Measurements from ENCODE around the gene TEAD1.

TEAD1 gene

DNA sequence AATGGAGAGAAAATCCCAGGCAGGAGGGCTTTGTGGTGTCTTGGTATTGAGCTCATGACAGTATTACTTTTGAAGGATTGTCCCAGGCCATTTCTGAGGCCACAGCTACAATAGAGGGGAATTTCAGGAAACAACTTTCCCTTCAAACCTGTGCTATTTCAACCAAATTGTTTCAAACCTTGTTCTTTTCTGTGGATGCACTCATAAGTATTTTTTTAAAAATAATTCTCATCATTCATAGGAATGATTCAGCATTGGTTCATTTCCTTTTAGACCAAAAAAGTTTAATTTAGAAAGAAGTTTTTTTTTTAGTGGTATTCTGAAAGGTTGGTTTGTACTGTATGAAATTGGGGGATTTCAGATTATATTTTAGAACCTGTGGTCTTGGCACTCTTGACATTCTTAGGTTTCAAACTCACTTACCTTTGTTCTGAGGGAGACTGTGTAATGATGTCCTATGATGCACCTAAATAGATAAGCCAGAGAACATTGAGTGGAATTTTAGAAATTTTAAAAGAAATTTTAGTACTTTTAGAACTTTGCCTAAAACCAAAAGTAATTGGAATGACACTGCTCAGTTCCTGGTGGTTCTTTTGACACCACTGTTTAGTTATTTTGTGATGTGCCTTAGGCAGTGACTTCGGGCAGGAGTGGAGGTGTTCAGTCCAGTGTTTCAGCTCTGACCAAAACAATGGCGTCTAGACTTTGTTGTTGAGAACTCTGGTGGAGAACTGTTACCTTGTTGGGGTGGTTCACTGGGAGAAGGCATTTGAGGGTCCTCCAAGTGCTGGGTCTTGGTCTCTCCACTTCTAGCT, 12.2 kb downstream of the TEAD1 start:
- no peak for DNase-seq (ENCODE audit: low read depth in 2 of 3, low spot score in 2 of 3)

DNA sequence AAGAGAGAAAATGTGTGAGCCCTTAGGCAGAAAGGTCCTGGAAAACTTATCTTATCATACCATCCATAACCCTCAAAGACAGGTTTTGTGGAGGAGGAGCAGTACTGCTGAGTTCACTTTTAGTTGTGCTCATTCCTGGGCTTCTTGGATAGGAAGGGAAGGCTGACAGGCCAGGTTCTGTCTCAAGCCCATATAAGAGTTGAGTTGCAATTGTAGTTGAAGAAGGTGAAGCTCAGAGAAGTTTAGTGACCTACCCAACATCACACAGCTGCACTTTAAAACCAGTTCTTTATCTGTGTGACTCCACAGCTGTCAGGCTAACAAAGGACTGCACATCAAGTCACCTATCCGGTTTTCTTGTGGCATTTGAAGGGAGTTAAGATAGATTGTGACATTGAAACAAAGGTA, 13.0 kb downstream of the TEAD1 start:
- no peak for DNase-seq (ENCODE audit: low read depth in 2 of 3, low spot score in 2 of 3)

DNA sequence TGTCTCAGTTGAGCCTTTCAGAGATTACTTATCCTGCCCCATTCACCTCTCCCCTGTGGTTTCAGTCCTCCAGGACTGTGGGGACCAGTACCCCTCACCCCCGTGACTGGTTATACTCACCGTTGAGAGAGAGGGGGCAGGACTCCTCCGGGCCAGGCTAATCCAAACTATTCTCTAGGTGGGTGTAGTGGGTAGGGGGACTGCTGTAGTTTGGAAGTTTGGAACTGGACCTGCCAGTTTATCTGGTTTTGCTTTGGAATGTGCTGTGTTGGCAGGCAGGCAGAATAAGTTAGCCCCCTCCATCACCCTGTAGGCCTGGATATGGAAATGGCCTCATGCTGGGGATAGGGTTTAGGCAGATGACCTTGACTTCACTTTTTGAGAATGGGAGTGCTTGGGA, 13.5 kb downstream of the TEAD1 start:
- no peak for DNase-seq (ENCODE audit: low read depth in 2 of 3, low spot score in 2 of 3)

DNA sequence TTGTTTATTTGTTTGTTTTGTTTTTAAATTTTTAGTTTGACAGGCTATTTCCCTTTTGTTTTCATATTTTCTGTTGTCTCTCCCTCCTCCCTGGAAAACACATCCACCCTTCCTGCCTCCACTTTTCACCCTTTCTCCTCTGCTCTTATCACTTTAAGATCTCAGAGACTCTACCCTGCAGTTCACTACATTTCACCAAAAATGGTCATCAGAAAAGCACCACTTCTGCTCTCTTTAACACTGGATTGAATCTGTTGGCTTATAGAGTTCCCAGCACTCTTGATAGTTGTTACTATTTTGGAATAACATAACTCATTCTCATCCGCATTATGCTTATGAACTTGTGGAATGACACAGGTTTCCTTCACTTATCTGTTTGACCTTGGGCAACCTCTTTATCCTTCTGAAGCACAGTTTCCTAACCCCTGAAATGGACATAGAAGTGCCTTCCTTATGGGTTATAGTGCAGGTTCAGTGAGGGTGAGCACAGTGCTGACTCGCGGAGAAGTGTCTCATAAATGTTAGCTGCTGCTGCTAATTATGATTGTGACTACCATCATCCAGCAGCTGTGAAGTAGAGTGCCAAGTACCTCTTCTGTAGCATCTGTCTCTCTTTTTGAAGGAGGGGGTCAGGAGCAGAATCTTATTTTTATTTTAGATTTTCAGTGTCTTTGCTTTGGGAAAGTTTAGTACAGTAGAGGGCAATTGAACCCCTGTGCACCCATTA, 15.0 kb downstream of the TEAD1 start:
- DNase-seq (ENCODE audit: low read depth in 2 of 3, low spot score in 2 of 3): no peak

DNA sequence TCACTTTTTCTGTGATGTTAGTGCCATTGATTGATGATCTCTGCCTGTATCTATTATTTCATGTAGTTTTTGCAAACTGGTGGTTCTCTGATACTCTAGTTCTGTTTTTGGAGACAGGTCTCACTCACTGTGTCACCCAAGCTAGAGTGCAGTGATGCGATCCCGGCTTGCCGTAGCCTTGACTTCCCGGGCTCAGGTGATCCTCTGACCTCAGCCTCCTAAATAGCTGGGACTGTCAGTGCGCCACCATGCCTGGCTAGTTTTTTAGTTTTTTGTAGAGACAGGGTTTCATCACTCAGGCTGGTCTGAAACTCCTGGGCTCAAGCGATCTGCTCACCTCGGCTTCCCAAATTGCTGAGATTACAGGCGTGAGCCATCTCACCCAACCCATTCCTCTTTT, 16.4 kb downstream of the TEAD1 start:
- no peak for DNase-seq (ENCODE audit: low read depth in 2 of 3, low spot score in 2 of 3)

DNA sequence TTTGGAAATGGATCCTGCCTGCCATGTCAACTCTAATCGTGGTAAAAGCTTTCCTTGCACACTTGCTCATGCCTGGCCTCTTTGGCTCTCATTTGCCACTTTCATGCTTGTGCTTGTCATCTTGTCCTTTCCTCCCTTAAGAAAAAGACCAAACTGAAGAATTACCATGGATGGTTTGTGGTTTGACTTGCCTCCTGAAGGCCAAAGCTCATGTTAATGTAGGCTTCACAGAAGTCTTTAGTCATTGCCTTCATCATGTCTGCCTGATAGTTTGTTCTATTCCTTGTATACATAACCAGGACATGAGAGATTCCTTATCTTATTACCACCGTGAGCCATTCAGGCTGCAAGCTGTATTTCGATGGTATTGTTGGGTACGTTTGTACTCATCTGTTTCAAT, 17.3 kb downstream of the TEAD1 start:
- DNase-seq (ENCODE audit: low read depth in 2 of 3, low spot score in 2 of 3): no peak

DNA sequence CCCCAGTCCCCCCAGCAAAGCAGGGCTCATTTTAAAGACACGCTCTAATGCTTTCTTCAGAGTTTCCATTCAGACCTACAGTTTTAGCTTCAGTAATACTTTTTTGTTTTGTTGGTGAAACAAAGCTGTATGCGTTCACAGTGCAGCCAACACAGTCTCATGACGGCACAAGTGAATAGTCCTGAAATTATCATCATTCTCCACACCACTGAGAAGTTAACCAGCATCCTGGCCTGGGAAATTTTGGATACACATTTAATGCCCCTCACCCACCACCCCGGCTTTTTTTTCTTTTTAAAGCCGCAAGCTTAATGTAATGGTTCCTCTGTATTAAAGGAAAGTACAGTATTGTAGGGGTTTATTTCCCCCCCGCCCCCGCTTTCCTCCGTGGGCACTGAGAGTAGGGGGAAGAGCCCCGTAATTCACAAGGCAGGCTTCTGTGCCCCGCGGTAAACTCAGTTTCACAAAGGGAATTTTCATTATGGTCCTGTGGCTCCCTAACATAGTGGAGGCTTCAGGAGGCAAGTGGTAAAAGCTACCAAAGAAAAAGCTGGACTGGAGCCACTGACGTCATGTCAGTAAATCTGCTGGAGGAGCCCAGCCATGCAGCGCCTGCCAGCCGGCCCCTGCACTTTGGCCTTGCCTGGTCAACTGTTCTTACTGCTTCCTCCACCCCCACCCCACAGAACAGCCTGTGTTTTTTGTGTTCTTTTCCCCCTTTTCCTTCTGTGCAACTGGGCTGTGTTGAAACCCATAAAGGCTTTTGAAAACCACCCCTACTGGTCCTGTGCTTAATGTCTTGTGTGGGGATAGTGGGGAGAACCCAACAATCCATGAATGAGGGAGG, 18.2 kb downstream of the TEAD1 start:
- no peak for DNase-seq (ENCODE audit: low read depth in 2 of 3, low spot score in 2 of 3)

DNA sequence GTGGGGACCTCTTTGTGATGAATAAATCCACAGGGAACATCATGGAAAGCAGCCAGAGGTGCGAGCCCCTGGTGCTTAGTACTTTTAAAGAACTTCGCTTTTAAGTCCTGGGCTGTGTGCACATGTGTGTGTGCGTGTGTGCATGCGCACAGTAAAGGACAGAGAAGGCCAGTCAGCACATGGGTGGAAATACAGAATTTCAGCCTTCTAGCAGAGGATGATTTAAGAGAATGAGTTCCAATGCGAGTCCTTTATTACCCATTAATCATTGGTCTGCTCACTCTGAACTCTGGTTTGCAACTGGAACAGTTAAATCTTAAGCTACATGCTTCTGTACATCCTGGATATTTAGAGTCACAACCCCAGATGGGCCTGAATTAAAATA, 18.9 kb downstream of the TEAD1 start:
- DNase-seq (ENCODE audit: low read depth in 2 of 3, low spot score in 2 of 3): no peak

DNA sequence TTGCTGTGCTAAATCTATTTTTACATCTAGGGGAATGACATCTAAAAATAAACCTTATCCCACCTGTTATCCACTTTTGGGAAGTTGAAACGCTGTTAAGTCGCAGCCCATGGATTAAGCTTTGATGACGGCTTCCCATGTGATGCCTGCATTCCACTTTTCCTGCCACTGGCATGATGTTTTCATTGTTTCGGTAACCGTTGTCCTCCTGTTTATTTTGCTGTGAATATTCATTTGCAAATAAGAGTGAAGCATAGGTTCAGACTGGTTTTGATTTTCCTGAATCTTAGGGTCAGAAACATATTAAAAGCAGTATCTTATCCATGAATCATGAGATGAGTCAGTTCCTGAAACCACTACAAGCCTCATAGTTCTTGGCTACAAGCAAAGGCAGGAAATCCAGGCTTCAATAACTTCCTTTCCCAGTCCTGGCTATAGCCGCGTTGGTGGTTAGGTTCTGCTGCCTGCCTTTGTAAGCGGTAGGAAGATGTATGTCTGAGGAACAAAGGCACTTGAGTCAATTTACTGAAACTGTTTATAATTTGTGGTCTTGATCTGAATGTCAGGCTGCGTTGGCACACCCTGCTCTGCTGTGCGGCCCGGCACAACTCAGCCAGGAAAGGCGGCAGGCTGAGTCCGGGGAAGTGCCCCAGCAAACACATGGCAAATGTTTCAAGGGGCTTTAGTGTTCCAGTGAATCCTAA, 19.4 kb downstream of the TEAD1 start:
- no peak for DNase-seq (ENCODE audit: low read depth in 2 of 3, low spot score in 2 of 3)

DNA sequence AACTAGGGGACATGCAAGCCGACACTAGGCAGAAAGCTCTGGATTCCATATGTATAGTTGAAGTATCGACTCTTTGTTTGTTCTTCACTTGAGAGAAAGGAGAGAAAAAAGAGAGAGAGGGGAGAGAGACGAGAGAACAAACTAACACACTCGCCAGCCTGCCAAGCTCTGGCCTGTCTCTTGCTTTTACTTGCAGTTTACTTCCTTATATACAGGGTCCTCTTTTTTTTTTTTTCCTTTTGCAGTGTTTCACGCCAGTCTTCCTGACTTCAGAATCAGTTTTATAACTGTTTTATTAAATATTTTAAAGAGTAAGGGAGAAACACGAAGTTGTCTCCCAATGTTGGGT, 19.9 kb downstream of the TEAD1 start:
- DNase-seq (ENCODE audit: low read depth in 2 of 3, low spot score in 2 of 3): no peak

DNA sequence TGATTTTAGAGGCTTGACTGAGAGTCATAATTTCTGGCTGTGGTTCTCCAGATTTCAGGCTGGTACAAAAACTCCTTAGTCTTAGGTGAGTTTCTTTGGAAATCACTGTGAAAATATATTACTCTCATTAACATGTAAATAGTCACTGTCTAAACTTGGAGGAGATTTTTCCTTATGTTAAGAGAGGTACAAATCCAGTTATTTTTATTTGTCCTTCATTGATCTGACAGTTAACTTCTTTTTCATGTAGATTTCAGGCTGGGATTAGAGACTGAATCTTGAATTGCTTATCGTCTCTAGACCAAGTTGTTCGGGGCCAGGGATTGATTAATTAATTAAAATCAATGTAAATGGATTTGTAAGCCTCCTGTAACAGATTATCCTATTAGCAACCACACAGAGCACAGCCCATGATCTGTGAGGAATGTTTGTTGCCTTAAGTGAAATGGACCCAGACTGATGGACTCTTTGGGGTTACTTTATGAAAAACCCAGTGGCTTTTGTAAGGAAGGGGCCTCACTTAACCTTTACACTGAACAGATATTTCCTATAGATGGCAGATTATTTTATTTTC, 21.1 kb downstream of the TEAD1 start:
- DNase-seq (ENCODE audit: low read depth in 2 of 3, low spot score in 2 of 3): no peak

DNA sequence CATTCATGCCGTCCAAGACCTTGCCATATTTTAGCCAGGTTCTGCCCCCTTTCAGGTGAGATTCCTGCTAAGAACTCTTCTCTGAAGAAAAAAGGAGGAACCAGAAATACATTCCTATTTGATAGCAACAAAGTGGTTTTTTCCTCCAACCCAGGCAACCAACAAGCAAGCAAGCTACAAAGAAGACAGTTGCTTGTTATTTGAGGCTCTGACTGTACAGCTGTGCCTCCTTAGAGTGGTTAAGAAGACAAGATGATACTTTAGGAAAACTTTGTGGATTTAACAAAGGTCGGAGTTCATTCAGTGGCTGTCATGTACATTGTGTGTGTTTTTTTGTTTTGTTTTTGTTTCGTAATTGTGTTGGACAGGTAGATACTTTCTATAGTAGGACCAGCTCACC, 21.7 kb downstream of the TEAD1 start:
- DNase-seq (ENCODE audit: low read depth in 2 of 3, low spot score in 2 of 3): no peak

DNA sequence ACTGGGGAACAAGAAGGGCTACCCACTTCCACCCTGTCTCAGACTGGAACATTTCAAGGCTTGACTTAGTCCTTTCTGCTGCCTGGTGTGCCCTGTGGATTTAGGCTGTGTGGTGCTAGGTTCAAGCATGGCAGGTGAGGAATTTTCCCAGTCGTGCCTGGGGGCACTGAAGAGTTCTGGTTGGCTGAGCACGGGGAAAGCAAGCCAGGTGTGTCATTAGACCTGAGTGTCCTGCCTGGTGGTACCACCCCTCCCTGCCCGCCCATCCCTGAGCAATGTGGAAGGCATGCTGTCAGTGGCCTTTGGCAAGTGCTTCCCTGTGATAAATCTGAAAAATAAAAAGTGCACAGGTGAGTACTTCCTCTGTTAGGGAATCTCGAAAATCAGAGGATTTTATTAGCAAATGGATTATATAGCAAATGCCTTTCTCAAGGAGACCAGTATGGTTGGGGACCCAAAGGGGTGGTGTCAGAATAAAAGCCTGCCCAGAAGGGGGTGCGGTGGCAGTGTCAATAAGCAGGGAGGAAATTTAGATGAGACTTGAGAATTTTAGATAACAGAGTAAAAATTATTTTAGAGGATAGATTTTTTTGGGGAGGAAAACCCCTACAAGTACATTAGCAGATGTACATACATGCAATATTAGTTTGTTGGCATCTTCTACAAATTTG, 22.8 kb downstream of the TEAD1 start:
- DNase-seq (ENCODE audit: low read depth in 2 of 3, low spot score in 2 of 3): no peak

DNA sequence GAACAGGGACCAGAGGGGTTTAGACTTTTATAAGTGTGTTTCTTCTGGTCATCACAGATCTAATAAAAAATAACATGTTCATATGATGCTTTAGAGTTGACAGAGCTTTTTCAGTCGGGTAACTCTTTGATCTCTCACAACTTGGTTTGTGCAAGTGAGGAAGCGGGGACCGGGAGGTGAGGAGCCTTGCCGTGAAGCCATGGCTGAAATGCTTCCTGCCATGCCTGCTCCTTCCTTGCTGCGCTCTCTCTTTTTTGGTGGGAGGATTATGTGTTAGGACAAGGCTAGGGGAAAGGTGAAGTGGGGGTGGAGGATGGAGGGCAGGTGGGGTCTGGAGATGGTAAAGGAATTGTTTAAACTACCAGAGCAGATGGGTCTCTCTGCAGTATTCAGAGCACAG, 23.8 kb downstream of the TEAD1 start:
- no peak for DNase-seq (ENCODE audit: low read depth in 2 of 3, low spot score in 2 of 3)

DNA sequence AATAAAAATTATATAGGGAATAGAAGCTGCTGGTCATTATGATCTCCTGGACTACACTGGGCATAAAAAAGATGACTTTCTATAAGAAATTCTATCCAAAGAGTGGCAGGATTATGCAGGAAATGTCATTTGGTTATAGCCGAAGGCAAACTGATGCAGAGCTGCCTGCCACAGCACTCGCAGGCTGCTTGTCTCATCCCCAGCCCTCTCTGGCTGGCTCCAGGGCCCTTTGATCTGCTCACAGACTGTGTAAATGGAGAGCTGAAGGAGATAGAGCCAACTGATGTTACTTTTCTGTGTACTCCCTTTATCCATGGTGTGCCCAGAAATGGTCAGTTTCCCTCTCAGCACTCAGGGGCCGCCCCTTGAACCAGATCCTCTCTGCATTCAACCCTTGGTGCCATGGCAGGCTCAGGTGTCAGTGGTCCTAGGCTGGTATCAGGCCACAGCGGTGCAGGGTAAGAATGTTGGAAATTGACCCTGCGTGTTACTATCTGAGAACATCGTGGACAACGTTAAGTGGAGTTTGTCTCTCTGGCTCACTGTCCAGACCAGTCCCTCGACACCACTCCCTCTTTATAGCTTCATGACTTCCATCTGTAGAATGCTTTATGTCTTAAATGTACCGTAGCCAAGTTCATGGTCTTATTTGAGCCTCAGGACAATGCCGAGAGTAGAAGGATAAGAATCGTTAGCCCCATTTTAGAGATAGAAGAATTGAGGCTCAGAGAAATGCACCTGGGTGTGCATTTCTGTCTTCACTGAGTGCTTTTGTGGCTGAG, 27.8 kb downstream of the TEAD1 start:
- no peak for DNase-seq (ENCODE audit: low read depth in 2 of 3, low spot score in 2 of 3)

DNA sequence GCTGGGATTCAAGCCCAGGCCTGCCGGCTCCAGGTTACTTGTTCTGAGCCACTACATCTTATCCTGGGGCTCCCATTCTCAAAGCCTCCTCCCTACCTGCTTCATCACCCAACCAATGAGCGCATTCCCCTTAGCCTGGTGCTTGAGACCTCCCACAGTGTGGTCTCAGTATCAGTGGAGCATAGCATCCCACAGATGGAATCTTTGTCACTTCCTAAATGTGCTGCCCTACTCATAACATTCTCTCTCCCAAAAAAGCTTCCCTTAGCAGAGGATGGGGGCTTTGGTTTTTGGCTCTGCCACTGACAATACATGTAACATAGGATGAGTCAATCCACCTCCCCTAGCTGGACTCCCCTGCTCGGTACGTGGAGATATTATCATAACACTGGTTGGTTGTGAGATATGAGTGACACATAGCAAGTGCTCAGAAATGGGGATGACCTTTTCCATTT, 28.8 kb downstream of the TEAD1 start:
- no peak for DNase-seq (ENCODE audit: low read depth in 2 of 3, low spot score in 2 of 3)

DNA sequence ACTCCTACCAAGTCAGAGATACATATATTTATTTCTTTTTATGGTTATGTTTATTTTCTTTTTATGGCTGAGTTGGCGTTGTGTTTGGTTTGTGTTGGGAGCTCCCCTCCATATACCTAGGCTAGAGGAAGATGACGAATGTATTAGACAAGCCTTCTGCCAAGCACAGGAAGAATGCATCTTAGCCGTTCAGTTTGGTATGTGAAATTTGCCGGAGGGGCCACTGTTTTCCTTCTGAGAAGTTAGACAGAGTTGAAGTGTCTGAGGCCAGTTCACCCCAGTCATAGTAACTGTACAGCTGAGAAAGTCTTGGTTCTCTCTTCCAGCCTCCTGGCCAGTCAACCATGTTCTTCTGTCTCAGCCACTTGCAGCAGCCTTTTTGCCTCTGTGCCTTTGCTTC, 29.8 kb downstream of the TEAD1 start:
- no peak for DNase-seq (ENCODE audit: low read depth in 2 of 3, low spot score in 2 of 3)

DNA sequence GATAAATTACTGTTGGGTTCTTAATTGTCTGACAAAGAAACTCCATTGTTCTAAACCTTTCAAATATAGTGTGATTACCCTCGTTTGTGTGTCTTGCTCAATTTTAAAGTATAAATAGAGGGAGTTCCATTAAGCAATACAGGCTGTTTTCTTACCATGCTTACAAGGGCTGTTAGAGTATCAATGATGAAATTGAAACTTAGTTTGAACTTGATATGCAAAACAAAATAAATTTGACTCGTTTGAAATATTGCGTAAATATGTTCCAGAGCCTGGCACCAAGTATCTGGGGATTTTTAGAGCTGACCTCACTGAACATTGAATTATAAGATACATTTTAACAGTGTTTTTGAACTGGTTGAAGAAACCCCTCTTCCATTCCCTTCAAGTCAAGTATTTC, 31.7 kb downstream of the TEAD1 start:
- no peak for DNase-seq (ENCODE audit: low read depth in 2 of 3, low spot score in 2 of 3)

All from activated CD8-positive, alpha-beta memory T cell treated with anti-CD3 and anti-CD28 coated beads for 48 hours (primary cell).